HEK293T (cell line): ENCODE results near the gene ADAMTS19.

Source experiments
- FOXK2 ChIP-seq: fragments of 450-650 bp; IDR thresholded peaks from 2 replicates; pipeline ENCODE4 v1.6.1; 2016; ENCODE audit warnings: mild to moderate bottlenecking
- LEF1 ChIP-seq: fragments of 450-650 bp; IDR thresholded peaks from 2 replicates; pipeline ENCODE4 v1.6.1; 2017; ENCODE audit warnings: mild to moderate bottlenecking, borderline replicate concordance
- PKNOX1 ChIP-seq: fragments of 450-650 bp; IDR thresholded peaks from 2 replicates; pipeline ENCODE4 v1.6.1; 2016
- SP1 ChIP-seq: fragments of 450-650 bp; IDR thresholded peaks from 2 replicates; pipeline ENCODE4 v1.6.1; 2017

GRCh38 chr5:129454461-129454860 is 5.6 kb upstream of the ADAMTS19 start:
- no peak for TF ChIP-seq PKNOX1
- TF ChIP-seq FOXK2, result no peak
- no peak for TF ChIP-seq SP1
- TF ChIP-seq LEF1, result no peak
